HepG2 (cell line): Measurements from ENCODE around the gene NPDC1. TPM values are rescaled to one million over a fixed set of nuclear protein-coding genes. Genes with fewer than 3 reads are reported as not detected.

ENCODE experiments used
- ATAC-seq: fragments of 200-7000 bp; cut with Tn5 transposase; 3 replicates; pipeline ENCODE4 v1.9.1; 2020; ENCODE audit warnings: mild to moderate bottlenecking, moderate library complexity
- BruUV-seq: library from RNA; stranded (reverse); fragments of 400-500 nt; replicated peaks from 2 replicates; lab custom pipeline; 2021; lab: Mats Ljungman, UMichigan
- CTCF ChIA-PET: fragments of 300-600 bp; formaldehyde crosslinking; extraction: SDS; loops from one replicate; lab custom pipeline; 2021; ENCODE audit warnings: low total read pairs, inconsistent platforms, low intra/inter-chr PET ratio; lab: Yijun Ruan, JAX
- POLR2A ChIA-PET: fragments of 350-600 bp; sonication (Branson Sonifier 250); formaldehyde crosslinking; loops from one replicate; lab custom pipeline; 2020; ENCODE audit warnings: antibody characterized with exemption, inconsistent platforms; lab: Yijun Ruan, JAX
- DNase-seq: peaks from one replicate; pipeline ENCODE4 v3.0.0-alpha.2; 2015; ENCODE audit warnings: low spot score
- FAIRE-seq: peaks from 3 replicates; lab custom pipeline; 2011; peaks lifted over from hg19 to GRCh38; lab: Jason Lieb, UNC
- H2AFZ ChIP-seq: one replicate; pipeline ENCODE4 v1.6.1; 2011; ENCODE audit warnings: low read length, inconsistent platforms
- H3K27ac ChIP-seq: fragments of 300-600 bp; 3 replicates; pipeline ENCODE4 v1.8.0; 2011; ENCODE audit warnings: mixed run types, mild to moderate bottlenecking, mixed read lengths, low read length, inconsistent platforms; ENCODE audit not compliant: insufficient read depth; ENCODE audit errors: extremely low read length
- H3K27me3 ChIP-seq, 2 experiments: fragments of 200-600 bp in 1 of 2; 2 replicates in 1 of 2; 3 replicates in 1 of 2; pipeline versions ENCODE4 v1.6.0 to v1.8.0; 2011; ENCODE audit warnings: low read length in 2 of 2, mild to moderate bottlenecking in 2 of 2, moderate library complexity in 2 of 2, inconsistent platforms in 1 of 2; ENCODE audit not compliant: insufficient read depth in 2 of 2, control insufficient read depth in 1 of 2
- H3K36me3 ChIP-seq, 2 experiments: fragments of 200-600 bp in 1 of 2; replicated peaks in 1 of 2; 2 replicates in 1 of 2; 3 replicates in 1 of 2; pipeline versions ENCODE4 v1.5.1 to v1.8.0; 2011; ENCODE audit warnings: low read length in 2 of 2, inconsistent platforms in 1 of 2; ENCODE audit not compliant: insufficient read depth in 2 of 2, control insufficient read depth in 1 of 2
- H3K4me1 ChIP-seq: 2 replicates; pipeline ENCODE4 v1.5.1; 2012; ENCODE audit warnings: low read length, inconsistent platforms; ENCODE audit not compliant: insufficient read depth
- H3K4me2 ChIP-seq: 2 replicates; pipeline ENCODE4 v1.6.0; 2011; ENCODE audit warnings: low read depth, low read length, inconsistent platforms
- H3K4me3 ChIP-seq, 3 experiments: fragments of 200-600 bp in 1 of 3; sonication (generic), shearing (Covaris generic) in 1 of 3; replicated peaks in 1 of 3; 2 replicates each; pipeline ENCODE4 v1.5.1; 2011 to 2016; ENCODE audit warnings: low read length in 3 of 3, inconsistent platforms in 2 of 3, low read depth in 2 of 3, mild to moderate bottlenecking in 2 of 3, control low read depth in 1 of 3, mixed read lengths in 1 of 3; ENCODE audit not compliant: insufficient read depth in 1 of 3
- H3K79me2 ChIP-seq: one replicate; pipeline ENCODE4 v1.6.1; 2011; ENCODE audit warnings: low read length, inconsistent platforms; ENCODE audit not compliant: insufficient read depth
- H3K9ac ChIP-seq: 2 replicates; pipeline ENCODE4 v1.6.0; 2011; ENCODE audit warnings: mild to moderate bottlenecking, low read depth, low read length, inconsistent platforms; ENCODE audit not compliant: insufficient read depth
- H3K9me3 ChIP-seq: 2 replicates; pipeline ENCODE4 v1.5.1; 2012; ENCODE audit warnings: mild to moderate bottlenecking, low read length
- H4K20me1 ChIP-seq: 2 replicates; pipeline ENCODE4 v1.6.0; 2011; ENCODE audit warnings: inconsistent platforms, mild to moderate bottlenecking, low read length, moderate library complexity; ENCODE audit not compliant: insufficient read depth
- ATAD3A ChIP-seq: sonication (generic); formaldehyde crosslinking; IDR thresholded peaks from 2 replicates; pipeline ENCODE4 v1.4.0; 2020; ENCODE audit warnings: missing genetic modification reagents
- CBX1 ChIP-seq: IDR thresholded peaks from one replicate; pipeline ENCODE4 v1.6.1; 2016; ENCODE audit warnings: antibody characterized with exemption, low read depth
- DPF2 ChIP-seq: sonication (generic); formaldehyde crosslinking; IDR thresholded peaks from 2 replicates; pipeline ENCODE4 v1.4.0; 2020; ENCODE audit warnings: mild to moderate bottlenecking, low read depth, missing genetic modification reagents, borderline replicate concordance
- HOXA3 ChIP-seq: sonication (generic); formaldehyde crosslinking; IDR thresholded peaks from 2 replicates; pipeline ENCODE4 v1.5.0; 2020; ENCODE audit warnings: missing genetic modification reagents
- HOXA9 ChIP-seq: sonication (generic); formaldehyde crosslinking; IDR thresholded peaks from 2 replicates; pipeline ENCODE4 v1.8.1; 2022; ENCODE audit warnings: missing genetic modification reagents, mild to moderate bottlenecking, moderate library complexity, borderline replicate concordance
- JARID2 ChIP-seq: sonication (generic); formaldehyde crosslinking; IDR thresholded peaks from 2 replicates; pipeline ENCODE4 v1.8.1; 2023; ENCODE audit warnings: missing genetic modification reagents, inconsistent platforms; ENCODE audit not compliant: insufficient replicate concordance
- MTA1 ChIP-seq: sonication (generic); formaldehyde crosslinking; IDR thresholded peaks from 2 replicates; pipeline ENCODE4 v1.4.0; 2020; ENCODE audit warnings: missing genetic modification reagents, mild to moderate bottlenecking, borderline replicate concordance
- RAD21 ChIP-seq: fragments of 450-650 bp; formaldehyde crosslinking; IDR thresholded peaks from 2 replicates; pipeline ENCODE4 v1.5.0; 2020; ENCODE audit warnings: mild to moderate bottlenecking
- RFX1 ChIP-seq: fragments of 450-650 bp; IDR thresholded peaks from 2 replicates; pipeline ENCODE4 v1.6.1; 2017
- SPEN ChIP-seq: sonication (generic); formaldehyde crosslinking; IDR thresholded peaks from 2 replicates; pipeline ENCODE4 v1.5.1; 2020; ENCODE audit warnings: low read depth, mild to moderate bottlenecking, missing genetic modification reagents
- ZBTB20 ChIP-seq: sonication (generic); formaldehyde crosslinking; IDR thresholded peaks from 2 replicates; pipeline ENCODE4 v1.8.1; 2023; ENCODE audit warnings: missing genetic modification reagents, low read depth, mild to moderate bottlenecking, borderline replicate concordance
- ZNF138 ChIP-seq: sonication (generic); formaldehyde crosslinking; IDR thresholded peaks from 2 replicates; pipeline ENCODE4 v1.5.0; 2020; ENCODE audit warnings: mild to moderate bottlenecking, low read depth, missing genetic modification reagents
- ZNF30 ChIP-seq: sonication (generic); formaldehyde crosslinking; IDR thresholded peaks from 2 replicates; pipeline ENCODE4 v1.5.0; 2020; ENCODE audit warnings: mild to moderate bottlenecking, missing genetic modification reagents
- ZNF34 ChIP-seq: sonication (generic); formaldehyde crosslinking; IDR thresholded peaks from 2 replicates; pipeline ENCODE4 v1.4.0; 2020; ENCODE audit warnings: mild to moderate bottlenecking, missing genetic modification reagents, borderline replicate concordance
- ZNF432 ChIP-seq: sonication (generic); formaldehyde crosslinking; IDR thresholded peaks from 2 replicates; pipeline ENCODE4 v1.5.0; 2020; ENCODE audit warnings: missing genetic modification reagents, mild to moderate bottlenecking, borderline replicate concordance
- ZNF619 ChIP-seq: sonication (generic); formaldehyde crosslinking; IDR thresholded peaks from 2 replicates; pipeline ENCODE4 v1.4.0; 2020; ENCODE audit warnings: mild to moderate bottlenecking, missing genetic modification reagents
- ZNF773 ChIP-seq: sonication (generic); formaldehyde crosslinking; IDR thresholded peaks from 2 replicates; pipeline ENCODE4 v1.4.0; 2020; ENCODE audit warnings: missing genetic modification reagents, borderline replicate concordance
- WGBS: methylation state at CpG from one replicate; pipeline ENCODE4 v1.1.6; 2017; ENCODE audit warnings: low lambda C conversion rate; 5-methylcytosine and 5-hydroxymethylcytosine counted together
- in situ Hi-C: cut with HindIII; loops from 2 replicates; pipeline ENCODE4 v1.10.0; 2017; ENCODE audit warnings: low pct_unique_long_range_greater_than_20kb; ENCODE audit not compliant: extremely low pct_ligation_motif_present
- intact Hi-C: fragments of 100-400 bp; cut with micrococcal nuclease; formaldehyde crosslinking; loops from one replicate; pipeline ENCODE4 v1.10.0; 2022; ENCODE audit not compliant: unreplicated experiment
- polyA plus RNA-seq, 8 experiments: library from polyadenylated mRNA; depleted of rRNA in 3 of 8; stranded (reverse) in 7 of 8; unstranded in 1 of 8; fragments of >200 nt; fragmentation: Illumina TruSeq in 4 of 8; extraction: Trizol in 4 of 8; gene quantifications; 2 replicates each; pipeline versions ENCODE4 v1.2.1 to v1.2.3, GENCODE V29; 2011 to 2016; ENCODE audit warnings: low read depth in 4 of 8, missing spikeins in 1 of 8, mixed read lengths in 1 of 8; ENCODE audit not compliant: insufficient read depth in 1 of 8
- total RNA-seq, 5 experiments: library from RNA; depleted of rRNA; stranded (reverse); fragments of >200 nt; fragmentation: Illumina TruSeq; extraction: Trizol; gene quantifications; 2 replicates each; pipeline ENCODE4 v1.2.3, GENCODE V29; 2016; ENCODE audit warnings: low read depth in 1 of 5

NPDC1 gene
- total and polyA plus RNA-seq, 2 of the 13 experiments (the other 11 are each of a cell fraction or from before 2014, with no cell fraction given) = 0.84 to 5.4 TPM

GRCh38 chr9:137037483-137037882, 8.5 kb downstream of the NPDC1 start:
- Histone ChIP-seq H3K79me2 (no peaks in the 10 kb centered on the region), H3K4me1 (peaks cover 26% of the 10 kb centered on the region), H3K4me2 (no peak overlapping the region), H3K36me3 (no peaks in the 10 kb centered on the region), H3K9ac (no peak overlapping the region), H3K27ac (no peak overlapping the region), H3K9me3 (no peaks in the 10 kb centered on the region), H2AFZ (no peak overlapping the region), H4K20me1 (no peaks in the 10 kb centered on the region), H3K27me3 (no peaks in the 10 kb centered on the region), H3K4me3 (no peak overlapping the region)
- ATAC-seq (no peak), DNase-seq (no peak), FAIRE-seq (no peak)
- CTCF ChIA-PET = no interaction called here
- intact Hi-C loops (no loop called here), in situ Hi-C loops (loop anchor here (10.0 kb wide), 1 partner anchor 193 kb away; the partner anchor contains the start of genes AJM1 and PHPT1)
- no TSS peak for BruUV-seq
- POLR2A ChIA-PET = no interaction called here
- WGBS = 84% methylated on average over 10 of the region's 10 CpGs
- TF ChIP-seq MTA1 (CRISPR knock-in tag) (no peak), SPEN (CRISPR knock-in tag) (no peak), ZBTB20 (CRISPR knock-in tag) (no peak), ZNF34 (CRISPR knock-in tag) (no peak), ZNF619 (CRISPR knock-in tag) (no peak), HOXA3 (CRISPR knock-in tag) (no peak), ATAD3A (CRISPR knock-in tag) (no peak), JARID2 (CRISPR knock-in tag) (no peak), HOXA9 (CRISPR knock-in tag) (no peak), CBX1 (no peak), ZNF30 (CRISPR knock-in tag) (no peak), DPF2 (CRISPR knock-in tag) (no peak), ZNF138 (CRISPR knock-in tag) (no peak), ZNF432 (CRISPR knock-in tag) (no peak), ZNF773 (no peak), RAD21 (CRISPR knock-in tag) (no peak), RFX1 (no peak)
